ENCODE data around the gene SLC22A14. TPM values are rescaled to one million over a fixed set of nuclear protein-coding genes. Genes with fewer than 3 reads are reported as not detected.

The SLC22A14 gene
- total and polyA plus RNA-seq, 2 donors (not counting 1 experiment from before 2014, with no cell fraction given), result not detected

GRCh38 chr3:38270606-38271005 lies 11.5 kb upstream of the SLC22A14 start:
- H3K4me1 ChIP-seq (ENCODE audit: control insufficient read depth in 2 of 2, insufficient read depth in 2 of 2, low read length in 2 of 2), result peaks cover 20 to 28% of the 10 kb centered on the region in 2 donors
- Mint-ChIP-seq H3K27me3 (no peaks in the 10 kb centered on the region), H3K27ac (no peak overlapping the region), H3K4me3 (no peak overlapping the region), H3K9me3 (ENCODE audit: insufficient read depth) (no peaks in the 10 kb centered on the region), H3K4me1 (peaks cover 27% of the 10 kb centered on the region)
- H3K9me3 ChIP-seq (ENCODE audit: control extremely low read depth in 1 of 3, control insufficient read depth in 2 of 3, insufficient read depth in 1 of 3, low read length in 2 of 3), result no peaks in the 10 kb centered on the region
- intact Hi-C loops (cut with micrococcal nuclease), result no loop called here
- no peaks in the 10 kb centered on the region for H3K79me2 ChIP-seq (ENCODE audit: control insufficient read depth, insufficient read depth, low read length)
- H3K27ac ChIP-seq (ENCODE audit: low read length in 2 of 2), result no peak overlapping the region
- ChIA-PET POLR2A (no interaction called here), CTCF (no interaction called here)
- DNase-seq (no peak), ATAC-seq (ENCODE audit: low read depth) (no peak)
- H3K4me2 ChIP-seq (replicated peaks; ENCODE audit: low read depth, low read length, poor library complexity, severe bottlenecking), result no peak overlapping the region
- WGBS (ENCODE audit: insufficient coverage), result 100% methylated on average over 1 of the region's 3 CpGs
- no peaks in the 10 kb centered on the region for H3K36me3 ChIP-seq (replicated peaks in 1 of 2; ENCODE audit: control extremely low read depth in 1 of 2, control insufficient read depth in 1 of 2, extremely low read depth in 1 of 2, insufficient read depth in 2 of 2, low read length in 1 of 2)
- H3K27me3 ChIP-seq (replicated peaks in 1 of 4; ENCODE audit: control extremely low read depth in 1 of 4, control insufficient read depth in 3 of 4, insufficient read depth in 4 of 4, low read length in 3 of 4), result no peaks in the 10 kb centered on the region
- no peak overlapping the region for H2AFZ ChIP-seq (ENCODE audit: insufficient read depth, low read depth, low read length, poor library complexity, severe bottlenecking)
- TF ChIP-seq EZH2 (IDR thresholded peaks at IDR 0.05; ENCODE audit: borderline replicate concordance, insufficient read depth, low read depth, low read length, poor library complexity, severe bottlenecking), result no peak
- TF ChIP-seq, protein P1, sequence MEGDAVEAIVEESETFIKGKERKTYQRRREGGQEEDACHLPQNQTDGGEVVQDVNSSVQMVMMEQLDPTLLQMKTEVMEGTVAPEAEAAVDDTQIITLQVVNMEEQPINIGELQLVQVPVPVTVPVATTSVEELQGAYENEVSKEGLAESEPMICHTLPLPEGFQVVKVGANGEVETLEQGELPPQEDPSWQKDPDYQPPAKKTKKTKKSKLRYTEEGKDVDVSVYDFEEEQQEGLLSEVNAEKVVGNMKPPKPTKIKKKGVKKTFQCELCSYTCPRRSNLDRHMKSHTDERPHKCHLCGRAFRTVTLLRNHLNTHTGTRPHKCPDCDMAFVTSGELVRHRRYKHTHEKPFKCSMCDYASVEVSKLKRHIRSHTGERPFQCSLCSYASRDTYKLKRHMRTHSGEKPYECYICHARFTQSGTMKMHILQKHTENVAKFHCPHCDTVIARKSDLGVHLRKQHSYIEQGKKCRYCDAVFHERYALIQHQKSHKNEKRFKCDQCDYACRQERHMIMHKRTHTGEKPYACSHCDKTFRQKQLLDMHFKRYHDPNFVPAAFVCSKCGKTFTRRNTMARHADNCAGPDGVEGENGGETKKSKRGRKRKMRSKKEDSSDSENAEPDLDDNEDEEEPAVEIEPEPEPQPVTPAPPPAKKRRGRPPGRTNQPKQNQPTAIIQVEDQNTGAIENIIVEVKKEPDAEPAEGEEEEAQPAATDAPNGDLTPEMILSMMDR (IDR thresholded peaks at IDR 0.05), result no peak
- H4K20me1 ChIP-seq (ENCODE audit: control insufficient read depth, insufficient read depth, low read length, poor library complexity, severe bottlenecking), result no peaks in the 10 kb centered on the region
- H3K9ac ChIP-seq (ENCODE audit: low read length), result no peak overlapping the region
- H3K4me3 ChIP-seq (ENCODE audit: control extremely low read depth in 1 of 5, extremely low read depth in 1 of 5, insufficient read depth in 1 of 5, low read depth in 2 of 5, low read length in 4 of 5), result no peak overlapping the region

DNA sequence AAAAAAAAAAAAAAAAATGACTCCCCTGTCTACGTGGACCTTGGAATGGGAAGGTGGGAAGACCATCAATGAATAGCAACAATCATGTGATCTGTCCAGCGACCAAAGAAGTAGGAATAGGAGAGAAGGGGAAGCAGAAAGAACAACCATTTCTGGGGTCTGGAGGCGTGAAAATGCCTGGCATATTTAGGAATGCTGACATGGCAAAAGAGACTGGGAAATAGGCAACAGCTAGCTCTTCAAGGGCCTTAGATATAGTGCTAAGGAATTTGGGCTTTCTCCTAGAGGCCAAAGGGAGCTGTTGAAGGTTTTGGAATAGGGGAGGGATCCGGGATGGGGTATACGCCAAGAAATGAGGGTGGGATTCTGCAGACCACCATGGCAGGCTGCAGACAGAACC lies 10.5 kb upstream of the SLC22A14 start:
- no peak overlapping the region for H3K4me3 Mint-ChIP-seq
- Histone ChIP-seq H3K79me2 (ENCODE audit: control insufficient read depth, insufficient read depth, low read length) (no peaks in the 10 kb centered on the region), H2AFZ (ENCODE audit: insufficient read depth, low read depth, low read length, poor library complexity, severe bottlenecking) (no peak overlapping the region), H3K9me3 (ENCODE audit: control extremely low read depth in 1 of 3, control insufficient read depth in 2 of 3, insufficient read depth in 1 of 3, low read length in 2 of 3) (no peaks in the 10 kb centered on the region), H3K27ac (ENCODE audit: low read length in 2 of 2) (no peak overlapping the region), H3K9ac (ENCODE audit: low read length) (no peak overlapping the region), H4K20me1 (ENCODE audit: control insufficient read depth, insufficient read depth, low read length, poor library complexity, severe bottlenecking) (no peaks in the 10 kb centered on the region), H3K36me3 (replicated peaks in 1 of 2; ENCODE audit: control extremely low read depth in 1 of 2, control insufficient read depth in 1 of 2, extremely low read depth in 1 of 2, insufficient read depth in 2 of 2, low read length in 1 of 2) (no peaks in the 10 kb centered on the region), H3K4me3 (ENCODE audit: control extremely low read depth in 1 of 5, extremely low read depth in 1 of 5, insufficient read depth in 1 of 5, low read depth in 2 of 5, low read length in 4 of 5) (no peak overlapping the region), H3K27me3 (replicated peaks in 1 of 4; ENCODE audit: control extremely low read depth in 1 of 4, control insufficient read depth in 3 of 4, insufficient read depth in 4 of 4, low read length in 3 of 4) (no peaks in the 10 kb centered on the region), H3K4me2 (replicated peaks; ENCODE audit: low read depth, low read length, poor library complexity, severe bottlenecking) (no peak overlapping the region), H3K4me1 (ENCODE audit: control insufficient read depth in 2 of 2, insufficient read depth in 2 of 2, low read length in 2 of 2) (peaks cover 20 to 28% of the 10 kb centered on the region in 2 donors)
- H3K9me3 Mint-ChIP-seq (ENCODE audit: insufficient read depth), result no peaks in the 10 kb centered on the region
- H3K4me1 Mint-ChIP-seq, result peaks cover 27% of the 10 kb centered on the region
- TF ChIP-seq, protein P1 (IDR thresholded peaks at IDR 0.05), result no peak
- no peak for TF ChIP-seq EZH2 (IDR thresholded peaks at IDR 0.05; ENCODE audit: borderline replicate concordance, insufficient read depth, low read depth, low read length, poor library complexity, severe bottlenecking)
- no peaks in the 10 kb centered on the region for H3K27me3 Mint-ChIP-seq
- ATAC-seq (ENCODE audit: low read depth) (no peak), DNase-seq (no peak)
- ChIA-PET POLR2A (no interaction called here), CTCF (no interaction called here)
- intact Hi-C loops (cut with micrococcal nuclease), result no loop called here
- 96% methylated on average over 3 of the region's 5 CpGs for WGBS (ENCODE audit: insufficient coverage)
- H3K27ac Mint-ChIP-seq, result no peak overlapping the region
